ENCODE results near the gene CRHR2.

GRCh38 chr7:30649717-30650420, 32.4 kb downstream of the CRHR2 start:
- no peak for TF ChIP-seq CTCF (IDR thresholded peaks at IDR 0.05)
- no peak for TF ChIP-seq POLR2A (IDR thresholded peaks at IDR 0.05)

Data from right lobe of liver (tissue), 4 donors.